Subcutaneous abdominal adipose tissue (tissue), 5 donors: ENCODE results near the gene TEKT4.
"Not testable (repeated sequence)": the region's sequence is repeated elsewhere in the genome, so short reads cannot be mapped to it uniquely, and the experiment has no call there.

Source experiments
- H3K27ac ChIP-seq: one replicate; pipeline ENCODE4 v1.7.0; 2013; ENCODE audit warnings: low read depth, mild to moderate bottlenecking, inconsistent platforms, low read length, moderate library complexity
- H3K27me3 ChIP-seq, 5 donors: one replicate each; pipeline ENCODE4 v1.7.0; 2013; ENCODE audit warnings: low read length in 5 of 5, inconsistent platforms in 1 of 5; ENCODE audit not compliant: control insufficient read depth in 5 of 5, insufficient read depth in 4 of 5
- H3K36me3 ChIP-seq, 5 donors: one replicate each; pipeline ENCODE4 v1.7.0; 2013; ENCODE audit warnings: low read length in 5 of 5; ENCODE audit not compliant: control insufficient read depth in 5 of 5, insufficient read depth in 5 of 5
- H3K4me1 ChIP-seq, 5 donors: one replicate each; pipeline ENCODE4 v1.7.0; 2013; ENCODE audit warnings: low read length in 5 of 5, mild to moderate bottlenecking in 3 of 5, moderate library complexity in 1 of 5; ENCODE audit not compliant: control insufficient read depth in 5 of 5, insufficient read depth in 5 of 5
- H3K4me3 ChIP-seq, 5 donors: one replicate each; pipeline ENCODE4 v1.7.0; 2013; ENCODE audit warnings: low read length in 5 of 5, low read depth in 1 of 5
- H3K9ac ChIP-seq, 5 donors: one replicate each; pipeline ENCODE4 v1.7.0; 2013; ENCODE audit warnings: low read length in 5 of 5, mild to moderate bottlenecking in 4 of 5, moderate library complexity in 3 of 5
- H3K9me3 ChIP-seq, 5 donors: one replicate each; pipeline ENCODE4 v1.7.0; 2013; ENCODE audit warnings: low read length in 5 of 5; ENCODE audit not compliant: control insufficient read depth in 5 of 5
- donor health status: healthy.
- donor health status: healthy.
- donor health status: healthy.
- donor health status: healthy.
- donor health status: healthy.

The TEKT4 gene

DNA sequence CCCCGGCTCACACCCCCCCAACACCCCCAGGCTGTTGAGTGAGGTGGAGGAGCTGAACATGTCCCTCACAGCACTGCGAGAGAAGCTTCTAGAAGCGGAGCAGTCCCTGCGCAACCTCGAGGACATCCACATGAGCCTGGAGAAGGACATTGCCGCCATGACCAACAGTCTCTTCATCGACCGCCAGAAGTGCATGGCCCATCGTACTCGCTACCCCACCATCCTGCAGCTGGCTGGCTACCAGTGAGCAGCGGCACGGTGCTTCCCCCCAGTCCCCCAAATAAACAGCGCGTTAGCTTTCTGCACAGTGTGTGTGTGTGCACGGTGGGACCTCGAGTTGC lies 5.3 kb downstream of the TEKT4 start:
- no peaks in the 10 kb centered on the region for H3K9me3 ChIP-seq
- H3K27ac ChIP-seq: no peak overlapping the region
- peaks cover 8 to 26% (median 13%) of the 10 kb centered on the region in 5 donors for H3K27me3 ChIP-seq
- no peak overlapping the region for H3K9ac ChIP-seq
- H3K4me3 ChIP-seq: no peak overlapping the region
- no peaks in the 10 kb centered on the region for H3K36me3 ChIP-seq
- peaks cover 0 to 11% (median 1%) of the 10 kb centered on the region in 5 donors for H3K4me1 ChIP-seq

DNA sequence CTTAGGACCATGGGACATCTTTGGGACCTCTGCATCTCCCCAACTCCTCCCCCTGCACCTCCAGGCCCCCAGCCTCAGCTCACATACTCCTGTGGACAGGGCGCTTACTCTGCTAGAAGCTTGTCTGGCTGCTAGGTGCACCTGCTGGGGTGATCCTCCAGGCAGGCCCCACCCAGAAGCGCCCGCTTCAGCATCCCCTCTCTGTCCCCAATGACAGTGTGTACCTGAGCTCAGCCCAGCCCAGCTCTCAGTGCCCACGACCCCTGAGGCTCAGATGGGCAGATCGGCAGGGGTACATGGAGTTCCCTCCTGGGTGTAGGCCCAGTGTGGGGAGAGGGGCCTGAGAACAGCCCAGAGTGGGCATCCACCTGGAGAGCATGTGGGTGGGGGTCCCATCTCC lies 5.9 kb downstream of the TEKT4 start:
- Histone ChIP-seq H3K9ac (no peak overlapping the region), H3K27me3 (peaks cover 5 to 20% (median 8%) of the 10 kb centered on the region in 5 donors), H3K9me3 (no peaks in the 10 kb centered on the region), H3K27ac (no peak overlapping the region), H3K4me1 (peaks cover 0 to 7% (median 0%) of the 10 kb centered on the region in 5 donors), H3K4me3 (no peak overlapping the region), H3K36me3 (no peaks in the 10 kb centered on the region)

DNA sequence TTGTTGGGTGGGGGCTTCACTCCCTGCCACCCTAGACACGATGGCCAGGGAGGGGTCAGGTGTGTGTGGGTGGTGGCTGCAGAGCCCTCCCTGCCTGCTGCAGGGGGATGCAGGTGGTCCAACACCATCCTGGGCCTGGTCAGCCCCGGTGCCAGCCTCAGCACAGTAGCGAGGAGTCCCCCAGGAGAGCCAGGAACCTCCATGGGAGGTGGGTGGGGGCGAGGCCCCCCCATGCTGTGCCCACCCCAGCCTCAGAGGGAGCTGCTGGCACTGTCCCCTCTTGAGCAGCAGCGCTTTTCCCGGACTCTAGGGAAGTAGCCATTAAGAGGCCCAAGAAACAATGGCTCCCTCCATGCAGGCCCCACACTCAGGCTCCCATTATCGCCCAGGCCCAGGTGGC lies 7.3 kb downstream of the TEKT4 start:
- H3K9ac ChIP-seq, H3K36me3 ChIP-seq, H3K9me3 ChIP-seq, H3K27ac ChIP-seq, H3K4me1 ChIP-seq, H3K4me3 ChIP-seq: not testable (repeated sequence)
- peaks cover 0 to 12% (median 5%) of the 10 kb centered on the region in 5 donors for H3K27me3 ChIP-seq

DNA sequence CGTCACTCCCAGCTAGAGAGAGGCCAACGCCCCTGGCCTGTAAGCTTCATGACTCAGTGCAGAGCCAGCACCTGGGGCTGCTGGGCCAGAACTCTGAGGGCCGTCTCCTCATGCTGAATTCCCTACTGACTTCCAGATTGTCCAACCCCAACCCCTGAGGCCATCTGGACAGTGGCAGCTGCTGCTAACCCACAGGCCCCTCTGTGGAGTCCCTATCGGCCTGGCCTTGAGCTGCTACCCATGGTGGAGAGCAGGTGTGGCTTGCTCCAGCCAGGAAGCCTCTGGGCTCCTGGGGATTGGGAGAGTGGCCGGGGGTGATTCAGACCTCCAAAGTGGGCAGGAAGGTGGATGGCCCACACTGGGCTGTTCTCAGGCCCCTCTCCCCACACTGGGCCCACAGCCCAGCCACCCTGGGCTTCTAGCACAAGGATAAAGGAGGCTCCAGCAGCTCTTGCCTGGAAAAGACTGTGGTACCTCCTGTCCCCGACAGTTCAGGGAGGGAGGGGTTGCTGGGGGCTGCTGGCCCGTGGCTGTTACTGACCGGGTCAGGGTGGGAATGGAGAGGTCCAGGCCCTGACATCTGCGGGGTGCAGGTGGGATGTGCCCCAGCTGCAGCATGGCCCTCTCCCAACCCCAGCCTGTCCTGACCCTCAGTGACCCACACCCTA lies 8.2 kb downstream of the TEKT4 start:
- Histone ChIP-seq H3K9me3 (no peaks in the 10 kb centered on the region), H3K4me1 (peaks cover 0 to under 1% (median 0%) of the 10 kb centered on the region in 5 donors), H3K27me3 (peaks cover 0 to 12% (median 0%) of the 10 kb centered on the region in 5 donors), H3K36me3 (no peaks in the 10 kb centered on the region), H3K27ac (no peak overlapping the region), H3K9ac (no peak overlapping the region), H3K4me3 (no peak overlapping the region)

DNA sequence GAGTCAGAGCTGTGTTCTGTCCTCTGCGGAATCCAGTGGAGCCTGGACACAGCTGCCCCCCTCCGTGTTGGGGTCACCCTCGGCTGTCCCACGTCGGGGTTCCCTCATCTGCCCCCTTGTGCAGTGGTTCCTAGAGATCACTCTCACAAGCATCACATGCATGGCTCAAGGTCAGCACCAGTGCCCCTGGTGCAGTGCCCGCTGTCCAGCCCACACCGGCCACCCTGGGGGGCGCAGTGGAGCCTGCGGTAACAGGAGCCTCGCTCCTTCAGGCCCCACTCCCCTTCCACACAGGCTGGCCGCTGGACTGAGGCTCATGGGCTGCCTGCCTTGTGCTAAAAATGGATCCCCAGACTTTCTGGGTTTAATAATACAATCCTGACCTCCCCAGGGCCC lies 8.8 kb downstream of the TEKT4 start:
- no peaks in the 10 kb centered on the region for H3K36me3 ChIP-seq
- H3K9ac ChIP-seq: no peak overlapping the region
- H3K4me1 ChIP-seq: no peaks in the 10 kb centered on the region
- no peak overlapping the region for H3K4me3 ChIP-seq
- H3K27ac ChIP-seq: no peak overlapping the region
- H3K27me3 ChIP-seq: peaks cover 0 to 12% (median 0%) of the 10 kb centered on the region in 5 donors
- peaks cover 0 to 3% (median 0%) of the 10 kb centered on the region in 5 donors for H3K9me3 ChIP-seq

DNA sequence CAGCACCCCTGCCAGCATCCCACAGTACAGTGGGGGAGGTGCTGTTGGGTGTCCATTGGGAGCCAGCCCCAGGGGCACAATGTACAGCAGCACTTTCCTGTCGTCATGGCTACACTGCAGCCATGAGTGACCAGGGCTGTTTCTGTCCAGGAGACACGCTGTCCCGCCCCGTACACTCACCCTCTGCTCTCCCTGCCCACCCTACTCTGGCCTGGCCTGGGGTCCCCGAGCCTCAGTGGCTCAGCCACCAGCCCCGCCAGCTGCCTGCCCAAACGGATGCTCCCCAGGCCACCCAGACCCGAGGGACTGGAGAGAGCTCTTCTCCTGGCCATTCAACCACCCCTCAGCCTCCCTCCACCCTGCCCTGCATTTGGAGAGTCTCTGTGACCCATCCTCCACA lies 9.3 kb downstream of the TEKT4 start:
- Histone ChIP-seq H3K36me3 (no peaks in the 10 kb centered on the region), H3K4me3 (no peak overlapping the region), H3K9me3 (peaks cover 0 to 3% (median 0%) of the 10 kb centered on the region in 5 donors), H3K27ac (no peak overlapping the region), H3K4me1 (no peaks in the 10 kb centered on the region), H3K27me3 (peaks cover 0 to 12% (median 0%) of the 10 kb centered on the region in 5 donors), H3K9ac (no peak overlapping the region)

DNA sequence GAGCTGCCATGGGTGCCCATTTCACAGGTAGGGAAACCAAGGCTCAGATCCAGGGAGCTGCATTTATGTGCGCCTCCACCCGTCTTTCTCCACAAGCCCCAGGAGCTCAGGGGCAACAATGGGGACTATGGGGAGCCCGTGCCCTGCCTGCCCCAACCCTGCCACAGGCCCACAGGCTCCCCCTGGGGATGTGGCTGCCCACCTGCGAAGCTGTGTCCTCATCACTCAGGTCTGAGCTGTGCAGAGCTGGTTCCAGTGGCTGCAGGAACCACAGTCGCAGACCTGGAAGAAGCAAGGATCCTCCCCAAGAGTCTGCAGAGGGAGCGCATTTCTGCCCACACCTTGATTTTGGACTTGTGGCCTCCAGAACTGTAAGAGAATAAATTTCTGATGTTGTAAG lies 9.8 kb downstream of the TEKT4 start:
- Histone ChIP-seq H3K9ac (no peak overlapping the region), H3K27ac (no peak overlapping the region), H3K36me3 (no peaks in the 10 kb centered on the region), H3K4me3 (no peak overlapping the region), H3K27me3 (peaks cover 0 to 9% (median 0%) of the 10 kb centered on the region in 5 donors), H3K4me1 (no peaks in the 10 kb centered on the region), H3K9me3 (peaks cover 0 to 3% (median 0%) of the 10 kb centered on the region in 5 donors)

DNA sequence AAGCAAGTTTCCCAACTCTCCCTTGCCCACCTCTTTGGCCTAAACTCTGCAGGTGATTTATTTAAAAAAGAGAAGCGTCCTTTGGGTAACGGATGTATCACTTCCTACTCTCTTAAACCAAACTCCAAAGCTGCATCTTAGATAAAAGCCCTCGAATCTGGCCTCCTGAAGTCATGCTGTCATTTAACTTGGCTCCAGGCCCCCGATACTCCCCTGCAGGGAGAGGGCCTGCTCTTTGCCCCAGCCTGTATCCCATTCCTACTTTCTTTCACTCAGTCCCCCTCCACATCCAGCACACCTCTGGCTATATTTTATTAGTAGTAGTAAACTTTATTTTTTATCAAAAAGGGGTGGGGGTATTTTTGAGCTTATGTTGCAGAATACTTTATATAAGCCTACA lies 19.0 kb downstream of the TEKT4 start:
- no peaks in the 10 kb centered on the region for H3K36me3 ChIP-seq
- no peaks in the 10 kb centered on the region for H3K4me1 ChIP-seq
- H3K9ac ChIP-seq: no peak overlapping the region
- no peak overlapping the region for H3K27ac ChIP-seq
- H3K4me3 ChIP-seq: no peak overlapping the region
- no peaks in the 10 kb centered on the region for H3K9me3 ChIP-seq
- H3K27me3 ChIP-seq: peaks cover 0 to 2% (median 0%) of the 10 kb centered on the region in 5 donors

DNA sequence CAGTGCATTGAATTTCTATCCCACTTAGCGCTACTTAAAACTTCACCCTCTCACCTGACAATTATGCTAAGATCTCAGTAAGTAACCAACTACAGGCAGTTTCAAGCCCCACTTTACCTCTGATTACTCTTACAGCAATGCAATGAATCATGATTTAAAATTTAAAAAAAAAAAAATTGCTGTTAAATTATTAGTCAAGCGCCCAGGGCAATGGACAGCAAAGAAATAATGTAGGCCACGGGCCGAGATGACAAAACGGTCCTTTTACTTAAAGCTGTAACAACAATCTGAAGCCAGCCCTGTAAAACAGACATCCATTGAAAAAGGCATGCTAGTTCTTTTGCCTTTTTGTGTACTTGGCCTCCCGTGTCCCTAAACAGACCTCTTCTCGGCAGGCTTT lies 24.0 kb downstream of the TEKT4 start:
- not testable (repeated sequence) for H3K9me3 ChIP-seq, H3K9ac ChIP-seq, H3K4me1 ChIP-seq, H3K27ac ChIP-seq, H3K4me3 ChIP-seq, H3K36me3 ChIP-seq, H3K27me3 ChIP-seq

DNA sequence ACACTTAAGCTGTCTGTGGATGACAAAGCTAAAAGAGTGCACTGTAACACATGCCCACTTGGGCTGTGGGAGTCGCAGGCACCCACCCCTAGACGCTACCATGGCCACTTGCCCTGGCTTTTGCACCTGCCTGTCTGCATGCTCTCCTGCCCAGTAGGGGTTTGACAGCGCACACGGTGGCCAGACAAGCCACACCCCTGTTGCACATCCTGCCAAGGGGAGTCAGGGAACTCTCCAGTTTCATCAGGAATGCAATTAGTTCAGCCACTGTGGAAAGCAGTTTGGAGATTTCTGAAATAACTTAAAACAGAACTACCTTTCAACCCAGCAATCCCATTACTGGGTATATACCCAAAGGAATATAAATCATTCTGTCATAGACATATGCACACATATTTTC lies 35.7 kb downstream of the TEKT4 start:
- not testable (repeated sequence) for H3K27me3 ChIP-seq, H3K36me3 ChIP-seq, H3K4me3 ChIP-seq, H3K4me1 ChIP-seq, H3K9me3 ChIP-seq, H3K9ac ChIP-seq, H3K27ac ChIP-seq
